ENCODE results near the gene UNC119.
A peak's percentile ranks its signal among the peaks of the same experiment; 100 is the strongest.

The UNC119 gene

GRCh38 chr17:28551421-28552175, 826 bp downstream of the UNC119 start:
- ChIA-PET CTCF (interaction anchor here (0.5 to 1.0 kb wide), 5 partner anchors 11 to 68 kb away, joined by 3 to 6 read pairs (median 3); partner anchors contain the start of gene PIGS), POLR2A (interaction anchor here (0.8 to 7.0 kb wide), 4 partner anchors 20 to 94 kb away, joined by 3 to 35 read pairs (median 4); partner anchors contain the start of genes BLTP2 and PIGS)
- TF ChIP-seq, protein P1, sequence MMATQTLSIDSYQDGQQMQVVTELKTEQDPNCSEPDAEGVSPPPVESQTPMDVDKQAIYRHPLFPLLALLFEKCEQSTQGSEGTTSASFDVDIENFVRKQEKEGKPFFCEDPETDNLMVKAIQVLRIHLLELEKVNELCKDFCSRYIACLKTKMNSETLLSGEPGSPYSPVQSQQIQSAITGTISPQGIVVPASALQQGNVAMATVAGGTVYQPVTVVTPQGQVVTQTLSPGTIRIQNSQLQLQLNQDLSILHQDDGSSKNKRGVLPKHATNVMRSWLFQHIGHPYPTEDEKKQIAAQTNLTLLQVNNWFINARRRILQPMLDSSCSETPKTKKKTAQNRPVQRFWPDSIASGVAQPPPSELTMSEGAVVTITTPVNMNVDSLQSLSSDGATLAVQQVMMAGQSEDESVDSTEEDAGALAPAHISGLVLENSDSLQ (IDR thresholded peaks at IDR 0.05), result no peak
- TF ChIP-seq SP1 (IDR thresholded peaks at IDR 0.05) (no peak), ZNF384 (IDR thresholded peaks at IDR 0.05) (no peak), SUZ12 (IDR thresholded peaks at IDR 0.05) (no peak), ELF4 (IDR thresholded peaks at IDR 0.05) (no peak), BHLHE40 (IDR thresholded peaks at IDR 0.05; ENCODE audit: borderline replicate concordance) (no peak), FOXK2 (IDR thresholded peaks at IDR 0.05) (no peak), ARNT (IDR thresholded peaks at IDR 0.05) (no peak), HDGF (IDR thresholded peaks at IDR 0.05; ENCODE audit: borderline replicate concordance) (no peak), FOXA1 (IDR thresholded peaks at IDR 0.05) (no peak), LEF1 (IDR thresholded peaks at IDR 0.05; ENCODE audit: borderline replicate concordance) (no peak), FOXM1 (IDR thresholded peaks at IDR 0.05; ENCODE audit: borderline replicate concordance) (no peak), NFRKB (IDR thresholded peaks at IDR 0.05) (no peak), TARDBP (IDR thresholded peaks at IDR 0.05) (no peak)
- peak; percentile 14 for DNase-seq (ENCODE audit: extremely low spot score)

- no peak for DNase-seq (ENCODE audit: extremely low spot score)
- CTCF ChIA-PET, result interaction anchor here (0.8 to 0.9 kb wide), 2 partner anchors 11 to 20 kb away, joined by 5 to 6 read pairs; partner anchors contain the start of gene PIGS
- POLR2A ChIA-PET, result interaction anchor here (1.0 to 2.1 kb wide), 4 partner anchors 14 to 94 kb away, joined by 3 to 5 read pairs (median 4); partner anchors contain the start of genes BLTP2 and PIGS
- no peak for TF ChIP-seq FOXK2 (IDR thresholded peaks at IDR 0.05)
- no peak for TF ChIP-seq ELF4 (IDR thresholded peaks at IDR 0.05)
- no peak for TF ChIP-seq LEF1 (IDR thresholded peaks at IDR 0.05; ENCODE audit: borderline replicate concordance)
- TF ChIP-seq, protein P1 (IDR thresholded peaks at IDR 0.05), result no peak
- TF ChIP-seq ARNT (IDR thresholded peaks at IDR 0.05), result no peak
- TF ChIP-seq NFRKB (IDR thresholded peaks at IDR 0.05), result no peak
- TF ChIP-seq ZNF384 (IDR thresholded peaks at IDR 0.05), result no peak
- no peak for TF ChIP-seq SUZ12 (IDR thresholded peaks at IDR 0.05)
- TF ChIP-seq BHLHE40 (IDR thresholded peaks at IDR 0.05; ENCODE audit: borderline replicate concordance), result no peak
- no peak for TF ChIP-seq SP1 (IDR thresholded peaks at IDR 0.05)
- no peak for TF ChIP-seq HDGF (IDR thresholded peaks at IDR 0.05; ENCODE audit: borderline replicate concordance)
- TF ChIP-seq L3MBTL2 (conservative IDR thresholded peaks at IDR 0.05), result no peak
- no peak for TF ChIP-seq FOXA1 (IDR thresholded peaks at IDR 0.05)
- no peak for TF ChIP-seq TARDBP (IDR thresholded peaks at IDR 0.05)
- TF ChIP-seq FOXM1 (IDR thresholded peaks at IDR 0.05; ENCODE audit: borderline replicate concordance), result no peak
- no peak for TF ChIP-seq CTBP1 (IDR thresholded peaks at IDR 0.05; ENCODE audit: borderline replicate concordance)
These were observed 1.6 kb downstream of the UNC119 start for GRCh38 chr17:28550858-28551257.

DNA sequence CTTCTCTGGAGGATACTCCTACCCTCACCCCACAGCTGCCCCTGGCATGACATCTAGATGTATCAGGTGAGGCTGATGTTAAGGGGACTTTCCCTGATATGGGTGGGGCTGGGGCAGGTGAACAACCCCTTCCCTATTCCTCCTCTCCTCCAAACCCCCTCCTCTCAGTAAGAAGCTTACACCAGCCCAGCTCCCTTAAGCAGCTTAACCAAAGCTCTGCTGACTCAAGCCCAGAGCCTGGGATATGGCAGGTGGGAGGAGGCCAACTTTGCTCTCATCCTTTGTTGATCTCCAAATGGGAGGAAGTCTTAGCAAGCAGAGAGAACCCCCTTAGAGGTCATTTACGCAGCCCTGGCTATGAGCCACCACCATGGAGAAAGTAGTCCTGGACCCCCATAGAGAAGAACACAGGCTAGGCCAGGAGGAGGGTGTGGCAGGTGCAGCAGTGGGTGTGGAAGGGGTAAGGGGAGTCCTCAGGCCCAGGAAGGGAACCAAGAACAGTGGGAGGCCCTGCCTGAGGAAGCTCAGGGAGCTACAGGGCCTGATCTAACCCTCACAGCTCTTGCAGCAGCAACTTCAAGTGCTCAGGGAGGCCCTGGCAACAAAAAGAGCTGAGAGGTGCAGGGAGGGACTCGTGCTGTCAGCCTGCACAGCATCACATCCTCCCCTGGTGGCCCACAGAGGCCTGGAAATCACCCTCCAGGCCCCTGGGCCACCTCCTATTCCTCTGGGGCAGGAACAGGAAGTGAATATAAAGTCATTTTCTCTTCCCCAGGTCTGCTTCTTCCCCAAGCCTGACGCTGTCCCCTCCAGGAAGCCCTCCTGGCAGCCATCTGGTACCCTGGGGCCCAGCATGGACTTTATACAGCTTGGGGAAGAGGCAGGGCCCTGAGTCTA, 2.9 kb downstream of the UNC119 start:
- CTCF ChIA-PET, result interaction anchor here (1.1 to 3.2 kb wide), 5 partner anchors 10 to 97 kb away, joined by 4 to 16 read pairs (median 6); partner anchors contain the start of gene PIGS
- POLR2A ChIA-PET, result interaction anchor here (1.0 to 2.1 kb wide), 4 partner anchors 12 to 96 kb away, joined by 3 to 5 read pairs (median 4); partner anchors contain the start of genes BLTP2 and PIGS
- DNase-seq (ENCODE audit: extremely low spot score), result no peak

GRCh38 chr17:28548417-28549130, 3.9 kb downstream of the UNC119 start:
- CTCF ChIA-PET, result interaction anchor here (0.5 to 3.2 kb wide), 6 partner anchors 9 to 174 kb away, joined by 3 to 16 read pairs (median 5); partner anchors contain the start of gene PIGS
- TF ChIP-seq LEF1 (IDR thresholded peaks at IDR 0.05; ENCODE audit: borderline replicate concordance) (no peak), TARDBP (IDR thresholded peaks at IDR 0.05) (no peak)
- no peak for DNase-seq (ENCODE audit: extremely low spot score)
- POLR2A ChIA-PET, result no interaction called here

More for the DNA sequence above, 2.9 kb downstream of the UNC119 start:
- TF ChIP-seq, protein P1 (IDR thresholded peaks at IDR 0.05), result no peak
- TF ChIP-seq NFRKB (IDR thresholded peaks at IDR 0.05) (no peak), FOXM1 (IDR thresholded peaks at IDR 0.05; ENCODE audit: borderline replicate concordance) (no peak), ELF4 (IDR thresholded peaks at IDR 0.05) (no peak), CTBP1 (IDR thresholded peaks at IDR 0.05; ENCODE audit: borderline replicate concordance) (no peak), SUZ12 (IDR thresholded peaks at IDR 0.05) (no peak), FOXK2 (IDR thresholded peaks at IDR 0.05) (no peak), HDGF (IDR thresholded peaks at IDR 0.05; ENCODE audit: borderline replicate concordance) (no peak), L3MBTL2 (conservative IDR thresholded peaks at IDR 0.05) (no peak), ARNT (IDR thresholded peaks at IDR 0.05) (no peak), BHLHE40 (IDR thresholded peaks at IDR 0.05; ENCODE audit: borderline replicate concordance) (no peak), LEF1 (IDR thresholded peaks at IDR 0.05; ENCODE audit: borderline replicate concordance) (no peak), SP1 (IDR thresholded peaks at IDR 0.05) (no peak)

Data from HEK293T (cell line).